HG02623 (cell line): ENCODE data around the gene TASOR.

ENCODE experiments used
- ATAC-seq: cut with Tn5 transposase; IDR thresholded peaks from one replicate; pipeline ENCODE4 v1.9.1; 2021; ENCODE audit warnings: moderate library complexity; ENCODE audit not compliant: unreplicated experiment

Gene TASOR

DNA sequence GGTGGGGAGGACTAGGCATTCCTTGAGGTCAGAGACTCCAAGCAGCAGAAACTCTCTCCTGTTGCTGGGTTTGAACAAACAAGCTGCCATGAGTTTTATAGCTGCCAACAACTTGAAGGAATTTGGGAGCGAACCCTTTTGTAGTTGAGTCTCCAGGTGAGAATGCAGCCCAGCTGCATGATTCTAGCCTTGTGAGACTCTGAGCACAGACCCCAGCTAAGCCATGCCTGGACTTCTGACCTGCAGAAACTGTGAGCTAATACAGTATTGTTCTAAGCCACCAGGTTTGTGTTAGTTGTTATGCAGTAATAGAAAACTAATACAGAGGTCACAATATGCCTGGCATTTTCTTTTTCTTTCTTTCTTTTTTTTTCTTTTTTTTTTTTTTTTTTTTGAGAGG, 6.2 kb upstream of the TASOR start:
- ATAC-seq: no peak

DNA sequence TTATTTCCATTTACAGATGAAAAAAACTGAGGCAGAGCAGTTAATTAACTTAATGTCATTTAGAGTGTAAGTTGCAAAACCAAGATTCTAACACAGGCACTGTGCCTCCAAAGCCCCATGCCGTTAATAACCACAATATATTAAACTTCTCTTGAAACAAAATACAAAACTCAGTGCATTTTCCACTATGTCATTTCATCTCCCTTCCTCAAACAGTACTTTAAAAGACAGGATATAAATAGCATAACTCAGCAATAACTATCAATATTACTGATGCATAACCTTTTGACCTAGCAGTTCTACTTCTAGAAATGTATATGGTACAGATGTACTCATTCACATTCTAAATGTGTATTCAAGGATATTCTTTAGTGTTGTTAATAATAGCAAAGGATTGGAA, 5.1 kb upstream of the TASOR start:
- ATAC-seq: no peak

DNA sequence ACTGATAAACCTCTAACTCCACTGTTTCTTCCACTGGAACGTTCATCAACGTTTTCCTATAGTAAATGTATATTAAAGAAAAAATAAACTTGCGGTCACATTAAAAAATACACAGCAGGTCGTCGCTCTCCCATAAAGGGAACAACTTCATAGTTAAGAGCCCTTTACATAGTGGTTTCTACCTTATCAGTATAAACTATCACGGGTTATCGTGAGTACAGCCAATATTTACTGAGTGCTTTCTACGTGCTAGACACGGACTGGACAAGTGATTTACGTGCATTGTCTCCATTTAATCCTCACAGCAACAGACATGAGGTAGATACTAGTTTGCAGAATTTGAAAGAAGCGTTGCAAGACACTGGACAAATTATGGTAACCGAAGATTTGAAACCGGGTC, 964 bp upstream of the TASOR start:
- ATAC-seq: no peak

DNA sequence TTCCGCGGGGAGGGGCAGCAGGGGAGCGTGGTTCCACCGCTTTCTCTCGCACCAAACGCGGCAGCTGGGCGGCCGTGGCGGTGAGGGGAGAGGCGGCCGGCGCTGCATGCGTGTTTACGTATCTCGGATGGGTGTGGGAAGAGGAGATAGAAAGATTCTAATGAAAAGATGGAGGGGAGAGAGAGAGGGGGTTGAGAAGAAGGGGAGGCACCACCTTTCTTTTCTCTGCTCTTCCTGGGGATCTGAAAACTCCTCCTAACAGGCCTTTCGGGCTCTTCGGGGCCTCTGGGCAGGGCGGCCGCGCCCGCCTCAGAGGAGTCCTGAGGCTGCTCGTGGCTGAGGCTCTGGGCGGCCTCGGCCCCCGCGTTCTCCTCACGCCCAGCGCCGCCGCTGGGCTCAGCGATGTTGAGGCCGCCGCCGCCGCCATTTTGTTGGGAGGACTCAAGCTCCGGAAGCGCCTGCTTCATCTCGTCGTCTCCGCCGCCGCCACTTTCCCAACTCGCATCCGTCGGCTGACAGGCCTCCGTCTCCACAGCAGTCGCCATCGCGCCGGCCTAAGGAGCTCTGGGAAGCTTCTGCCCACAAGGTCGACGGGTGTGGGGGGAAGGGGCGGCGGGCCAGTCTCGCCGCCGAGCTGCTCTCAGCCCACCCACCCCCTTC, 473 bp downstream of the TASOR start:
- ATAC-seq: peak; percentile 65

DNA sequence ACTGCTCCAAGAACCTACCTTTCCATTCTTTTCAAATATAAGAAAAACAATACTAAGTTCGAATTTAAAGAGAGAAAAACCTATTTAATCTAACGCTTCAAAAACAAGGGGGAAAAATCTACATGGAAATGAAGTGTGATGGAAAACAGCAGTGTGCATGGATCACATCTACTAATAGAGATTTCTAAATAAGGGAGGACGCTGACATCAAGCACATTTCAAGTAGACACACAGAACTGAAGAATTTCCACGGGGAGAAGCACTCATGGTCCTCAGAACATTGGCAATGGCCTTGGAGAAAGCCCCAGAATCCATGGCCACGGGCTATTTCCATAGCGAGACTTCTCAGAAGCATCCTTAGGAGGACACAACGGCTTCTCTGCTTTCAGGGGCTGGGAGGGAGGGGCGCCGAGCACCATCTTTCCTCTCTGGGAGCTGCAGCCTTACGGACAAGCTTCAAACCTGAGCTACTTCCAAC, 1.0 kb downstream of the TASOR start:
- ATAC-seq: no peak

DNA sequence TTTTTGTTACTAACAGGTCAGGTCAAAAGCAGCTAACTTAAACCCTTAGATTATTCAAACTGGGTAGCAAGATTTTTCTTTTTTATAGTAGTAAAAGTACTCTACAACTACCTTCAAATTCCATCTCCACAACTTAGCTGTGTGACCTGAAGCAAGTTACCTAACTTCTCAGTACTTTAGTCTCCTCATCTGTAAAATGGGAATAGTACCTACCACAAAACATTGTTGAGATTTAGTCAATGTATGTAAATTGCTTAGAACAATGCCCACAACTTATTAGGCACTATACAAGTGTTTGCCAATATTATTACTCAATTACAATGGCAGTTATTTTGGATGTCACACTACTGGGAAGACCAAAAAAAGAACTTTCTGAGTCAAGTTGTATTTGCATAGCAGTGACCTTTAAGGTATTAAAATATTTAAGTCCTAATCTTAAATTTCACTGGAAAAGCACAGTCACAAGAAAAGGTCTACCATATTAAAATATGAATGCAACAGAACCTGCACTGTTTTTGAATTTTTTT, 2.9 kb downstream of the TASOR start:
- ATAC-seq: no peak

DNA sequence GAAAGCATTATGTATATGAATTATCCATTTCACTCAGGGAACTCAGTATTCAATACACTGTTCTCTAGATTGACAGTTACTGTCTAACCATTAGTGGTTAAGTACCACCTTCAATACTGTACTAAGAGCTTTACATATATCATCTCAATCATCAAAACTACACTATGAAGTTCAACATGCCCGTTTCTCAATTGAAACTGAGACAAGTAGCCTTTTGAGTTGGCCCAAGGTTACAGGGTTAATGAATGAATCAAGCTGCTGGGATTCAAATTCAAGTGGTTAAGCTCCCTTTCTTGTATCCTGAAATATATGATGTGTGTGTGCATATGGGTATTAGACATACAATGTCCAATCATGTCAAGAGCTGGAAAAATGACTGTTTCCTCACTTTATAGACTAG, 5.8 kb downstream of the TASOR start:
- ATAC-seq: peak; percentile 55

DNA sequence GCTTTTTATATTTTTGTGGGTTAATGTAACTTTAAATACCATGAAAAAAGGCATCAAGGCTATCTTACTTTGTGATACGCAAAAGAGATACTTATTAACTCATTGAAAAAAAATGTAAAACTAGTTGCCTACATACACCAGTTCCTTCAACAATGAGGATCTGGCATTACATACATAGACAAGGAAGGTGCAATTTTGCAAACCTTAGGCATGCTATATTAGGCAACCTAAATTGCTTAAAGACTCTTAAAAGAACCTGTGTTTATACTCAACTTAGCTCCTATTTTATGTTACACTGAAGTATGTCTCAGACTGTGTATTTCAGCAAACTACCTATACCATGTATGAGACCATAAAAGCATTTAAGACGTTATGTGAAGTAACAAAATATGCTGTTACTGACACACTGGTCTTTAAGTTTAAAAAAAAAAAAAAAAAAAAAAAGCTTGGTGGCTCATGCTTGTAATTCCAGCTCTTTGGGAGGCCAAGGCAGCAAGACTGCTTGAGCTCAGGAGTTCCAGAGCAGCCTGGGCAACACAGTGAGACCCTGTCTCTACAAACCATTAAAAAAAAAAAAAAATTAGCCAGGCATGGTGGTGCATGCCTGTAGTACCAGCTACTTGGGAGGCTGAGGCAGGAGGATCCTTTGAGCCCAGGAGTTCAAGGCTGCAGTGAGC, 9.1 kb downstream of the TASOR start:
- no peak for ATAC-seq

DNA sequence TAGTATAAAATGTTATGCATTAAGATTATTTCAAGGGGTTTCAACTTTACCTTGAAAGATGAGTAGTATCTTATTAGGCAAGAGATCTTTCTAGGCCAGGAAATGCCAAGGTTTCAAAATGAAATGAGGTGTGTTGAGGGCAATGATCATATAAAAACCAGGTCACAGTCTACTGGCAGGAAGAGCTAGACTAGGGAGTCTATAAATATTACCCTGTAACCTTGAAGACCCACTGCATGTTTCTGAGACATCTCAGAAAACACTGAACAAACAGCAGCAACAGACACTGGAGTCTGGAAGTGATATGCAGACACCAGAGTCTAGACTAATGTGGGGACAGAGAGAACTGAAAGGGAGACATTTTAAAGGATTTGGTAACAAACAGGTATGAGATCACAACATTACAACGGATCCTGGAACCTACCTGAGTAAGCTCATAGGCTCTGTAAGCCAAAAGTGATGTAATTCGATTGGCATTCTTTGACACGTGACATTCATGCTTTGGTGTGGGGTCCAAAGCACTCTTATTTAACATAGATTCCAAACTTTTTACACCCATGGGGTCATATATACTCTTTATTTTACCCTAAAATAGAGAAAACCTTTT, 15.0 kb downstream of the TASOR start:
- no peak for ATAC-seq

DNA sequence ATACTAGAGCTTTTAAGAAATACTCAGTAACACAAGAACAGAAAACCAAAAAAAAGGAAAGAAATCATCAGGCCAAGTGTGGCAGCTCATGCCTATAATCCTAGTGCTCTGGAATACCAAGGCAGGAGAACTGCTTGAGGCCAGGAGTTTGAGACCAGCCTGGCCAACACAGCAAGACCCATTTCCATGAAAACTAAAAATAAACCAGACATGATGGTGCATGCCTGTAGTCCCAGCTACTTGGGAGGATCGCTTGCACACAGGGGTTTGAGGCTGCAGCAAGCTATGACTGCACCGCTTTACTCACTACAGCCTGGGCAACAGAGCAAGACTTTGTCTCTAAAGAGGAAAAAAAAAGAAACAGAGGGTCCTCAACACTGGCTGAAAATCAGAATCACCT, 18.2 kb downstream of the TASOR start:
- no peak for ATAC-seq

DNA sequence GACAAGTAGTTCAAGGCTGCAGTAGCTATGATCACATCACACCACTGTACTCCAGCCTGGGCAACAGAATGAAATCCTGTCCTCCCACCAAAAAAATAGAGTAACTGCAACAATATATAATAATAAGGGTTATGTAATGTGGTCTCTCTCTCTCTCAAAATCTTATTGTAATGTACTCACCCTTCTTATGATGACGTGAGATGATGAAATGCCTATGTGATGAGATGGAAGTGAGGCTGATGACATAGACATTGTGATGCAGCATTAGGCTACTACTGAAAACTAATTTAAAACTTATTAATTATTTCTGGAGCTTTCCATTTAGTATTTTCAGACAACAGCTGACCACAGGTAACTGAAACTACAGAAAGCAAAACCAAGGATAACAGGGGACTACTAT, 27.4 kb downstream of the TASOR start:
- ATAC-seq: no peak

DNA sequence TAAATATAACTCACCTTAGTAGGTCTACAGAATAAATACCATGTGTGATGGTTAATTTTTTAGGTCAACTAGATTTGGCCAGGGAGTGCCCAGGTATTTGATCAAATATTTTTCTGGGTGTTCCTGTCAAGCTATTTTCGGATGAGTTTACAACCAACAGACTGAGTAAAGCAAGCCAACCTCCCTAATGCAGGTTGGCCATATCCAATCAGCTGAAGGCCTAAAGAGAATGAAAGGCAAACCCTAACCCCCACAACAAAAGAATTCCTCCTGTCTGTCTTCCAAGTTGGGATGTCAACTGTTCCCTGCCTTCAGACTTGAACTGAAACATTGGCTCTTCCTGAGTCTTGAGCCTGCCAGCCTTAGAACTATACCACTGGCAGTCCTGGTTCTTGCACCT, 28.6 kb downstream of the TASOR start:
- no peak for ATAC-seq

DNA sequence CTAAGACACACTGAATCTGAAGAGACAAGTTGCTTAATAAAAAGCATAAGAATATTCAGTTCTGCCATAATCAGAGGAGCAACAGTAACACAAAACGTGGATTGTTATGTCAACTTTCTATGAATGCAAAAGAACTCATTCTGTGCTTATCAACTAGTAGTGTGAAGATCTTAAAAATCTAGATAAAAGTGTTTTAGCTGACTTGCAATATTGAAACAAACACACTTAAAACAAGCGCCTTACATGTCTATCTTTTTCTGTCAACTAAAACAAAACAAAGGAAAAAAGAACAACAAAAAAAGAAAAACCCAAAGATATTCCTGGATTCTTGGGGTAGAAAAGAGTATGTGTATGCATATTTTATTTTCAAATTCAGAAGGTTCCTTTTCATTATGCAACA, 37.7 kb downstream of the TASOR start:
- no peak for ATAC-seq

DNA sequence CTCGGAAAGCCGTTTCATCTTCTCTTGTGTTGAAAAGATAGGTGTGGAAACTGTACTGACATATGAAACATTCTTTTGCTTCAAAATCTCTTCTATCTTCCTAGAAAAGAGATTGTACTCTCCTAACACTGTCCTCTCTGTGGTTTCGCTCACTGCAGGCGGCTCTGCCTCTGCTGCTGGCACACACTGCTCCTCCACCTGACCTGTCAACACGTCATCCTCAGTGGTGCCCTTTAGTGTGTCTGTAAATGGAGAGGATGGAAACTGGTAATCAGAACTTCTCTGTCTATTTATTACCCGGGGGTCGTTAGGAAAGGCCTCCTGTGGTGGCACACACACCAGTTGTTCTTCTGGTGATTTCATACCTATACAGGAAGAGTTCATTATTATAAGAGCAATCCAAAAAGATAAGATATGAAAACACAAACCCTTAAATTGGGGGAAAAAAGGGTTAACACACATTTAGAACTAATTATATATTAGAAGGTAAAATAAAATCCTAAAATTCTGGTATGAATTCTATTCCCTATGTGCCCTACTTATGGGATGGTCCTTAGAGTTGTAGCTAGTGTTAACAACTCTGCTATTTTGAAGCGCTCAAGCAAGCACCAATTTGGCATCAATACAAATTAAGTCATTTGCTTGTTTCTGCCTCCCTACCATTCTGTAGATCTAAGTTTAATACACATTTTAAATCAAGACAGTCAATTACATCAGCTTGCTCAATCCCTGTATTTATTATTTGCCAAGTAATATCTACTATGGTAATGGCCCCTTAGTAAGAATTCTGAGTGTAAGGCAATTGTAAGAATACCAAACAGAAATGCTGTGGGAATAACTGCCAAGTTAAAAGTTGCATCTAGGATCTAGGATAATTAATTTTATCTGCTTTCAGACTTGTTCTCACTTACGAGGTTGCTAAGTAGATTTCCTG, 49.2 kb downstream of the TASOR start:
- no peak for ATAC-seq
